Amniotic epithelial cell (primary cell): ENCODE data around the gene DUSP22.

Experiments
- DNase-seq: peaks from one replicate; pipeline ENCODE4 v3.0.0-alpha.2; 2010; ENCODE audit warnings: low read depth

DUSP22 gene

DNA sequence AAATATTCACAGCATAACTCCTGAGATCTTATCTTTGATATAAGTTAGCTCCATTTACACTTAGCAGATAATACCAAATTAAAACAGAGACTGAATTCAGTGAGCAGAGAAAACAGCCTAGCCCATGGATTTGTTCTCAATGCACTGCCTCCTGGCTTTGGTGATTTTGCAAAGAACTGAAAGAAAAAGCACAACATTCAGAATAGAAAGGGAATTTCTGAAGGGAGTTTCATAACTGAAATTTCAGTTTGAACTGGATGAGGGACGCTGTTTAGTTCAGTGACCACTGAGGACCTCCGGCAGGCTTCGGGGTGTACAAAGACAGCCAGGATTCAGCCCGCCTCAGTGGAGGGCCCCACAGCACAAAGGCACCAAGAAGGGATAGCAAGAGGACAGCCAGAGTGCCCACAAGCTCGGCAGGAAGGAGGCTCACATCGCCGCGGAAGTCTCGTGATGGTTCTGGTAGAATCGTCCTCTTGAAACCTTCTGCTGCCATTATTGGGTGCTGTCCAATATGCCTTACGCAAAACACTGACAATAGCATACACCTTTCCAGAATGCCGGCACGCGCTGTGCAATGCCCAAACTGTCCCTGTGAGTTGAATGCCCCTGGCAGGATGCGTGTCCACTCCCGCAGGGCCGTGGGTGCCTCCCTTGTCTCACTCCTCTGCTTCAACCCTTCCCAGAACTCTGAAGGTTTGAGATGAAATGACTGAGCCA, 89.6 kb downstream of the DUSP22 start:
- no peak for DNase-seq

GRCh38 chr6:382883-383810, 90.9 kb downstream of the DUSP22 start:
- no peak for DNase-seq

DNA sequence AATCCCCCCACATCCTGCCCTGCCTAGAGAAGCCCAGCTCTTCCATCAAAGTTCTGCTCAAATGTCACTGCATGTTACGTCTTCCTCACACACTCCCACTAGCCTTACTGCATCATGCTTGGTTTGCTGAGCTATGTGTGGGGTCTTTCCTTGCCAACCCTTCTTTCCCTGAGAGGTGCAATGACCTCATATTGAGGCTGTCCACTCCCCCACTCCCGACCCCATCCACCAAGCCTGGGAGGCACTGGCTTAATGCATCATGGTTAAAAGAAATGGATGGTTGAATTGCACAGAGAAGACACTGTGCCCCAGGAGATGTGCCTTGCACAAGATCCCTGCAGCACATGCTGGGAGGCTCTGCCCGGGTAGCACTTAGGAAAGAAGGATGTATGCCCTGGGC, 91.6 kb downstream of the DUSP22 start:
- no peak for DNase-seq

DNA sequence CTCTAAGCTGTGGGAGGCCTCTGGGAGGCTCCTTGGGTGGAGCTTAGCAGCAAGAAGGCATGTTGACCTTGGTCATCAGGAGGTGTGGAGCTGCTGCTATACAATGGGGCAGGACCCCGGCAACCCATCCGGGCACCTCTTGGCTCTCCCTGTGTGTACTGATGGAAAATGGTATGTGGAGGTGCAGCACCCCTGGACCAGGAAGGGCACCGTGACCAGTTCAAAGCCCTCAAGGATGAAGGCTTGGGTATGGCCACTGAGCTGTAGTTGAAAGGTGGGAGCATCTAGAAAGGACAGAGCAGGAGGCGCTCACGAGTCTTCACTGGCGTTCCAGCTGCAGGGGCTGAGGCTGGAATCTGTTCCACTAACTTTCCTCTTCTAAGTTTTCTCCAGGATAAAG, 92.6 kb downstream of the DUSP22 start:
- no peak for DNase-seq

DNA sequence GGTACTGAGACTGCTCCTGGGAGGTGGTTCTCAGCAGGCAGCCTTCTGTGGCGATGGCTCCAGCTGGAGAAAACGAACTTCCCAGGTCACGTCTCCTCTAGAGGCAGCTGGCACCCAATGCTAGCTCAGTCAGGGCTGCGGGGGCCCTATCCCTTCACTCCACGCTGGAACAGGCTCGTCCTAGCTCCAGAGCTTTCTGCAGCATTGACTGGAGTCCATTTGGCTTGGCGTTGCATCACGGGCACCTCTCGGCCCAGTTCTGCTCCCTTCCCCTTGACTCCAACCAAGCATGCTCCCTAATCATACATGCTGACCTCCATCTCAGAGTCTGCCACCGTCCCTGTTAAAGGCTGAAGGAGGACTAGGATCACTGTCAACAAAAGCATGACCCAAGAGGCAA, 93.3 kb downstream of the DUSP22 start:
- no peak for DNase-seq

DNA sequence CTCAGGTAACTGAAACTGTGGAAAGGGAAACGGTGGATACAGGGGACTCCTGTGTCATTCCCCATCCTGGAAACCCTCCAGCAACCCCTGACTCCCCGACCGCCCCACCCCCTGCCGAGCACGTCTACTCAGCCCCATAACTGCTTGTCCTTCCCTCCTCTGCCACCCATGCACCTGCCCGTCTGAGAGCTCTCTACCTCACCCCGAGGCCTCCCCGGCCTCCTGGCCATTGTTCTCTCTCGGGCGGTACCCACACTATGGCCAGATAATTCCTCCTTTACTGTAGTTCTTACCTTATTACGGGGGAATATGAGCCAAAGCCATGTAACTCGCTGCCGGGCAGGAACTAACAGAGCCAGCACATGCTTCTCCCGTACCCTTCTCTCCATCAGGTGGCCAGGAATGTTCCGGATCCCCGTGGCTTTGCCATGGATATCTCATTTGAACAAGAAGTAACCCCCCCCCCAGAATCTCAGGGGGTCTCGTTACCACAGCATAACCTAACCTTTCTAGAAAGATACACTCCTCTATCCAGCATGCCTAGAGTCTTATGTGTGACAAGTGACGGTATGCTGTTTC, 94.5 kb downstream of the DUSP22 start:
- DNase-seq = no peak

DNA sequence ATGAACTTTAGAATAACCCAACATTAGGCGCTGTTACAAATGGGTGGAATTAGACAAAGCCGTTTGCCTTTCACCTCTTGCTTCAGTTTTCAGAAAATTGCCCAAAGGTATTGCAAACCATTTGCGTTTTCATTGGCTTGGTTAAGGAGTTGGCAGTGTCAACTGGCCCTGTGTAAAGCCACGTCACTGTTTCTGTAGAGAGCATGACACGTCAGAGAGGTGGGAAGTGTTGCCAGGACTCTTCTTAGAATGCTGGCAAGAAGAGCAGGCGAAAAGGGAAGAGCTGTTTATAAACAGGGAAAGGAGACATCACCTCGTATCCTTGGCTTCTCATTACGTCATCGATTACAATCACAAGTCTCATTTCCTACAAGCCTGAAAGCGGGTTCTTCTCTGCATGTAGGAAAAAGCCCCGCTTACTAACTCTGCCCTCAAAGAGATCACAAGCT, 95.0 kb downstream of the DUSP22 start:
- no peak for DNase-seq

GRCh38 chr6:388202-388903, 96.1 kb downstream of the DUSP22 start:
- peak; percentile 8 for DNase-seq

DNA sequence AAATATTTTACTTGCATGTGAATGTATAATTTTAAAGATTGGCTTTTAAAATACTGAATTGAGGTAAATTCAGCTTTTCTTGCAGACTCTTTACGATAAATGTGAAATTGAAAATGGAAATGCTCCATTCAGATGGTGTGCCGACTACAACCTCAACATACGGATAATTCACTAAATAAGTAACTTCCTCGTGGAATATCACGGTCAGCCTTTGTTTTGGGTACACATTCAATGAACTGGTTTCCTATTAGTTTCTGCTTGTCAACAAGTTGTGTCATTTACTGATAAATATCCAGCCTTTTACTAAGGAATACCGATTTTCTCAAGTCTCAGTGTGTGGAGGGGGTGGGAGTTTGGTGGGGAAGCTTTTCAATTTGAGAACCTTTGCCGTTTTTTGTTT, 96.9 kb downstream of the DUSP22 start:
- DNase-seq = no peak

GRCh38 chr6:389622-390021, 97.3 kb downstream of the DUSP22 start:
- DNase-seq = no peak

DNA sequence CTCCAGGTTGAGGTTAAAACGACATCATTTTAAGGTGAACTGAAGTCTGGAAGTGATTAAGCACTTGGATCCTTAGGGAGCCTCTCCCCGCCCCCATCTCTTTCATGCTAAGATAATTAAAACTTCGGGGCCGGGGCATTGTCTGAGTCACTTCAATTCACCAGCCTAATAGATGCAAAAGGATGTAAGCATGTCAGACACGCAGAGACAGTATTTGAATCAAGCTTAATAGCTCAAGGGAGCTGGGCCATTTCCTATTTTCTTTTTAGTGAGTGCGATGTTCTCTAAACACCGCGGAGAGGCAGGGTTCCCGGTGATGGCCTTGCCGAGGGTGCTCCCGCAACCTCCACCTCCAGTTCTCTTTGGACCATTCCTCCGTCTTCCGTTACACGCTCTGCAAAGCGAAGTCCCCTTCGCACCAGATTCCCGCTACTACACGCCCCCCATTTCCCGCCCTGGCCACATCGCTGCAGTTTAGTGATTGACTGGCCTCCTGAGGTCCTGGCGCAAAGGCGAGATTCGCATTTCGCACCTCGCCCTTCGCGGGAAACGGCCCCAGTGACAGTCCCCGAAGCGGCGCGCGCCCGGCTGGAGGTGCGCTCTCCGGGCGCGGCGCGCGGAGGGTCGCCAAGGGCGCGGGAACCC, 98.7 kb downstream of the DUSP22 start:
- DNase-seq = no peak

DNA sequence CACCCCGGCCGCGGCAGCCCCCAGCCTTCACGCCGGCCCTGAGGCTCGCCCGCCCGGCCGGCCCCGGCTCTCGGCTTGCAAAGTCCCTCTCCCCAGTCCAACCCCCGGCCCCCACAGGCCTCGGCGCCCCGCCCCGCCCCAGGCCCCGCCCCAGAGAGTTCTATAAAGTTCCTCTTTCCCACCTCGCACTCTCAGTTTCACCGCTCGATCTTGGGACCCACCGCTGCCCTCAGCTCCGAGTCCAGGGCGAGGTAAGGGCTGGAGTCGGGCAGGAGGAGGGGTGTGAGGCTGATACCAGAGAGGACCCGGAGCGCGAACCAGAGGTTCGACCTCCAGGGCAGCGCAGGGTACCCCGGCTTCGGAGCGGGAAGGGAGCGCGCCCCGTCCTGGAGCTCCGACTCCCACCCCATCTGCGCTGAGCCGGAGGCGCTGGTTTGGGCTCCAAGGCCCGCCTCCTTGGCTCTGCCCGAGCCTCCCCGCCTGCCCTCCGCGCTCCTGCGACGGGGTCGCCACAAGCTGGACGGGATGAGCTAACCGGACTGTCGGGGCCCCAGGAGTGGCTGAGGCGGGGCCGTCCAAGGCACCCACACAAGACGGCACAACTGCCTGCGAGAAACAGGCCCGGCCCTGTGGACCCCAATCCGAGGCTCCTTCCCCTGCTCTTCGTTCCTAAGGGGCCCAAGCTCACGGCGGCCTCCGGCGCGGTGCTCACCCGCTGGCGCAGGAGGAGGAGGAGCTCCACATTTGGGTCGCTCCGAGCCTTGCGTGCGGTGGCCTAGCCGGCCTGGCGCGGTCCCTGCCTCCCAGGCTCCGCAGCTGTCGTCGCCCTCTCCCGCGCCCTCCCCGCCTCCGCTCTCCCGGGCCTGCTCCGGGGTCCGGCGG, 99.5 kb downstream of the DUSP22 start, which contains the start of gene IRF4:
Gene IRF4 (plus strand): TSS at position 194 of the 882 bp plus-strand sequence. CDS start 1,401 bp downstream, outside the sequence.
- no peak for DNase-seq

DNA sequence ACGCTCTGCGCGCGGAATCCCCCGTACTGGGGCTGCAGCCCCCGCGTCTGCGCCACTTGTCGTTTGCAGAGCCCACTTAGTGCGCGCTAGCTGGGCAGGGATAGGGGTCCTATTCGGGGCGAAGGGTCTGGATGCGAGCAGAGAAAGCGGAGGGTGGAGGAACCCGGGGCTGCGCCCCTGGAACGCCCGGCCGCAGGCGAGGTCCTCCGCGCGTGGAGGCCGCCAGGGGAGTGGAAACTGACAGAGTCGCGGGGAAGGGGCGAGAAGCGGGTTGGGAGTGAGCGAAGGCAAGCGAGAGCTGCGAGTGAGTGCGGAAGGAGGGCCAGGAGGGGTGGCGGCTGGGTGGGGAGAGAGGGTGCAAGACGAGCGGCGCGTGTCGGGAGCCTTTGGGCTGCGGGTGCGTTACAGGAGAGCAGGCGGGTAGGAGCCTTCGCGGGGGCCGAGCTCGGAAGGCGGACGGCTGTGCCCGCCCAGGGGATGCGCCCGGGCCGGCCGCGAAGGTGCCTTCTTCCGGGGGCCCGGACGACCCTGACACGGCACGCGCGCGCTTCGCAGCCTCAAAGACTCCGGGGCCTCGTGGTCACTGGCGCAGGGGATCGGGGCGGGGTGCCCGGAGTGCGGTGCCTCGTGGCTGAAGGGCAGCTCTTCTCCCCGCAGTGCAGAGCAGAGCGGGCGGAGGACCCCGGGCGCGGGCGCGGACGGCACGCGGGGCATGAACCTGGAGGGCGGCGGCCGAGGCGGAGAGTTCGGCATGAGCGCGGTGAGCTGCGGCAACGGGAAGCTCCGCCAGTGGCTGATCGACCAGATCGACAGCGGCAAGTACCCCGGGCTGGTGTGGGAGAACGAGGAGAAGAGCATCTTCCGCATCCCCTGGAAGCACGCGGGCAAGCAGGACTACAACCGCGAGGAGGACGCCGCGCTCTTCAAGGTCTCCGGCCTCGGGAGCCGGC, 100.4 kb downstream of the DUSP22 start:
- no peak for DNase-seq

GRCh38 chr6:393391-394221, 101.3 kb downstream of the DUSP22 start:
- DNase-seq = no peak

DNA sequence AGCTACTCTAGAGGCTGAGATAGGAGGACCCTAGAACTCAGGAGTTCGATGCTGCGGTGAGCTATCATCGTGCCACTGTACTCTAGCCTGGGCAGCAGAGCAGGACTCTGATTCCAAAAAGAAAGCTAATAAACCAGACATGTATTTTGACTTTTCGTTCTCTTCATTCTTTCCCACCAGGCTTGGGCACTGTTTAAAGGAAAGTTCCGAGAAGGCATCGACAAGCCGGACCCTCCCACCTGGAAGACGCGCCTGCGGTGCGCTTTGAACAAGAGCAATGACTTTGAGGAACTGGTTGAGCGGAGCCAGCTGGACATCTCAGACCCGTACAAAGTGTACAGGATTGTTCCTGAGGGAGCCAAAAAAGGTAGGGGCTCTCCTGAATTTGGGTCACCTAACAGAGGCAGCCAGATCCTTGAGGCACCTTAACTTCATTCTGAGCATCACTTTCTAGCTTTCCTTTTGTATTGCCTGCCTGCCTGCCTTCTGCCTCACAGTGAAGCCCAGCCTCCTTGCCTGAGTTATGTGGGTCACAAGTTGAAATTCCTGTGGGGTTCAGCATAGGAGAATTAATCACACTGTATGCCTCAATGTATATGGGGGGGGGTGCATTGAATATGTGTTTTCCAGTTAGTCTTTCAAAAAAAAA, 102.5 kb downstream of the DUSP22 start:
- no peak for DNase-seq

DNA sequence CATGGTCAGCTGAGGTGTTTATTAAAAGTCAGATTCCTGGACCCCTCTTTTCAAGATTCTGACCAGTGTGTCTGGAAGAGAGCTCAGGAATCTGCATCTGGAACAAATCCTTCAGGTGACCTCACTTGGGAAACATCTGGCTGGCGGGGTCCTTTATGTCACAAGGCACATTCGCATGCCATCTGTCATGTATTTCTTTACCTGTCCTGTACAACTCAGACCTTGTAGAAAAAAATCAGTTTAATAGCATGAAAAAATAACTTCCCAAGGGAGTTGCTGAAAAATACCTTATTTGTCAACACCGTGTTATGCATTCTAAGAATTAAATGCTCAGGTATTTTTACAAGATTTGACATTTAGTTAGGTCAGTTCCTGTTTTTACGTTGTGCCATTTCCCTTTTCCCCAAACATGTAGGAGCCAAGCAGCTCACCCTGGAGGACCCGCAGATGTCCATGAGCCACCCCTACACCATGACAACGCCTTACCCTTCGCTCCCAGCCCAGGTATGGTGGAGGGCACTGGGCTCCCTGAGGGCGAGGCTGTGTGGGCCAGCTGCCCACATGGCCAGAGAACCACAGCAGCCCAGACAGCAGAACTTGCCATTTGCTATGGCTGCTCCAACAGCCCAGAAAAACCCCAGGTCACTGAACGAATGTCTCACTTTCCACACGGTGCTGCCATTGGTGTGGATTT, 103.3 kb downstream of the DUSP22 start:
- DNase-seq = no peak

DNA sequence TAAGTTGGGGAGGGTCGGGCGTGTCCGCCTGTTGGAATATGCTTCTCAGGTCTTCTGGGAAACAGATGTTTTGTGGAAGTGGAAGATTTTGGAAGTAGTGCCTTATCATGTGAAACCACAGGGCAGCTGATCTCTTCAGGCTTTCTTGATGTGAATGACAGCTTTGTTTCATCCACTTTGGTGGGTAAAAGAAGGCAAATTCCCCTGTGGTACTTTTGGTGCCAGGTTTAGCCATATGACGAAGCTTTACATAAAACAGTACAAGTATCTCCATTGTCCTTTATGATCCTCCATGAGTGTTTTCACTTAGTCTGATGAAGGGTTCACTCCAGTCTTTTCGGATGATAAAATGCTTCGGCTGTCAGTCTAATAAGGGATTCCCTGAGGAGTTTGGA, 103.8 kb downstream of the DUSP22 start:
- no peak for DNase-seq
